Muscle layer of duodenum (tissue), 2 donors: ENCODE data around the gene GNAT3.

Source experiments
- H3K27ac ChIP-seq: one replicate; pipeline ENCODE4 v1.7.0; 2013; ENCODE audit warnings: mild to moderate bottlenecking, low read length
- H3K27me3 ChIP-seq: one replicate; pipeline ENCODE4 v1.7.0; 2013; ENCODE audit warnings: low read depth, mild to moderate bottlenecking, control low read depth, low read length
- H3K36me3 ChIP-seq, 2 donors: one replicate each; pipeline ENCODE4 v1.7.0; 2013; ENCODE audit warnings: low read length in 2 of 2, control low read depth in 1 of 2, mild to moderate bottlenecking in 1 of 2; ENCODE audit not compliant: insufficient read depth in 2 of 2, control insufficient read depth in 1 of 2
- H3K4me1 ChIP-seq, 2 donors: one replicate each; pipeline ENCODE4 v1.7.0; 2013; ENCODE audit warnings: low read length in 2 of 2, mild to moderate bottlenecking in 2 of 2, control low read depth in 1 of 2, moderate library complexity in 1 of 2; ENCODE audit not compliant: insufficient read depth in 2 of 2, control insufficient read depth in 1 of 2
- H3K4me3 ChIP-seq, 2 donors: one replicate each; pipeline ENCODE4 v1.7.0; 2013; ENCODE audit warnings: low read length in 2 of 2, low read depth in 1 of 2, mild to moderate bottlenecking in 1 of 2
- H3K9me3 ChIP-seq, 2 donors: one replicate each; pipeline ENCODE4 v1.7.0; 2013; ENCODE audit warnings: low read length in 2 of 2, control low read depth in 1 of 2, mild to moderate bottlenecking in 1 of 2; ENCODE audit not compliant: control insufficient read depth in 1 of 2
- donor health status: healthy.

GNAT3 gene

DNA sequence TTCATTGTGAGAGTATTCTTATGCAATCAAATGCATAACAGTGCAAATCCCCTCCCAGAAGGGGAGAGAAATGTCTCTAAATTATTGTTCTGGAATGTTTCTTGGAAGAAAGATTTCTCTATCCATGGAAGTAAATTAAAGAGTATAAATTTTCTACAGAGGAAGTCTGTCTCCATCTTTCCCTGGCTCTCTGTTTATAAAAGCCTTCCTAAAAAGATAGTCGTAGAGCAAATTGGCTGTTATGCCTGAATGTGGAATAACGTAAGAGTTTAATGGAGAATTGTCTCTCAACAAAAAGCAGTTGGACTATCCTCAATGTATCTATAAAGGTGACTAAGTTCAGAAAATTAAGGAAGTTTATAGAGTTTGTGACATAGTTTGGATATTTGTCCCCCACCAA lies 76.3 kb downstream of the GNAT3 start:
- Histone ChIP-seq H3K36me3 (no peaks in the 10 kb centered on the region), H3K9me3 (no peaks in the 10 kb centered on the region), H3K27me3 (no peaks in the 10 kb centered on the region), H3K27ac (no peak overlapping the region), H3K4me1 (no peaks in the 10 kb centered on the region), H3K4me3 (no peak overlapping the region)

DNA sequence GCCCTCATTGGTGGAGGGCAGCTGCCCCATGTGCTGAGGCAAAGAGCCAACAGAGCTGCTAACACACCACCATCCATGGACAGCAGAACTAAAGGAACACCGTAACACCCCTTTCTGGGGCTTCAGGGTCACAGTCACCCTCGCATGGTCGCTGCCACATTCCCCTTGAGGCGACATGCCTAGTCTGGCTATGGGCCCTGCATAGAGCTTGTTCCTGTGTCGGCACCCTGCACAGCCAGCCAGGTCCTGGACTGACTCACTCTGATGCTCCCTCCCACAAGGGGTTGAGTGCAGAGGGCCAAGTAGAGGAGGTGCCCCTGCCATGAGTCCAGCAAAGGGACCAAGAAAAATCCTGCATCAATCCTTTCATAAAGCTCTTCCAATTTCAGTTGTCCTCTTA lies 77.8 kb downstream of the GNAT3 start:
- H3K27me3 ChIP-seq: no peaks in the 10 kb centered on the region
- no peak overlapping the region for H3K27ac ChIP-seq
- no peaks in the 10 kb centered on the region for H3K4me1 ChIP-seq
- no peaks in the 10 kb centered on the region for H3K9me3 ChIP-seq
- no peak overlapping the region for H3K4me3 ChIP-seq
- H3K36me3 ChIP-seq: no peaks in the 10 kb centered on the region

DNA sequence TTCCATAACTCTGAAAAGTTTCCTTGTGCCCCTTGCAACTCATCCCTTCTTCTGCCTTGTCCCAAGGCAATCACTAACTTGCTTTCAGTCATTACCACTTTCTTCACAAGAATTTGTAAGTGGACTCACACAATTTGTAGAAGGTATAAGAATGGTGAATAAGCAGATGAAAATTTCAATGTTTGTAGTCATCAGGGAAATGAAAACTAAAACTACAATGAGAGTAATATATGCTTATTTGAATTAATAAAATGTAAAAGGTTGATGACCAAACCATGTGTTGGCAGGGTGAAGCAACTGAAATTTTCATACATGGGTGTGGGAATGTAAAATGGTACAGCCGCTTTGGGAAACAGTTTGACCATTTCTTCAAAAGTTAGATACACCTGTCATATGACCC lies 79.7 kb downstream of the GNAT3 start:
- Histone ChIP-seq H3K36me3 (no peaks in the 10 kb centered on the region), H3K9me3 (no peaks in the 10 kb centered on the region), H3K27ac (no peak overlapping the region), H3K4me3 (no peak overlapping the region), H3K4me1 (no peaks in the 10 kb centered on the region), H3K27me3 (no peaks in the 10 kb centered on the region)

DNA sequence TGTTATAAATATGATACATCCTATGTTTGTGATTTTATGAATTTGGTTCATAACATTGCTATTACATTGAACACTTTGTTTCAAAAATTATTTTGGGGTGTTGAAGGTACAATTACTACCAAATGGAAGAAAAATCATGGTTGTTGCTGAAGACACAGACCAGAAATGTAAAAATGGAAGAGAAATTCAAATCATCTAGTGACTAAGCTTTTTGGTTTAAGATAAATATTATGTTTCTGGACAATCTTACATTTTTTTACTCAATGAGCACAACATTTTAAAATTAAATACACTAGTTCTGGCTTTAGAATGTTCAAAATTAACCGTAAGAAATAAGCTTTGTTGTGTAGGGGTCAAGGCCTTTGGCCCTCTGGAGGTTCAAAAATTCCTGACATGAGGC lies 82.7 kb downstream of the GNAT3 start:
- Histone ChIP-seq H3K27me3 (no peaks in the 10 kb centered on the region), H3K9me3 (no peaks in the 10 kb centered on the region), H3K4me3 (no peak overlapping the region), H3K27ac (no peak overlapping the region), H3K36me3 (no peaks in the 10 kb centered on the region), H3K4me1 (no peaks in the 10 kb centered on the region)

DNA sequence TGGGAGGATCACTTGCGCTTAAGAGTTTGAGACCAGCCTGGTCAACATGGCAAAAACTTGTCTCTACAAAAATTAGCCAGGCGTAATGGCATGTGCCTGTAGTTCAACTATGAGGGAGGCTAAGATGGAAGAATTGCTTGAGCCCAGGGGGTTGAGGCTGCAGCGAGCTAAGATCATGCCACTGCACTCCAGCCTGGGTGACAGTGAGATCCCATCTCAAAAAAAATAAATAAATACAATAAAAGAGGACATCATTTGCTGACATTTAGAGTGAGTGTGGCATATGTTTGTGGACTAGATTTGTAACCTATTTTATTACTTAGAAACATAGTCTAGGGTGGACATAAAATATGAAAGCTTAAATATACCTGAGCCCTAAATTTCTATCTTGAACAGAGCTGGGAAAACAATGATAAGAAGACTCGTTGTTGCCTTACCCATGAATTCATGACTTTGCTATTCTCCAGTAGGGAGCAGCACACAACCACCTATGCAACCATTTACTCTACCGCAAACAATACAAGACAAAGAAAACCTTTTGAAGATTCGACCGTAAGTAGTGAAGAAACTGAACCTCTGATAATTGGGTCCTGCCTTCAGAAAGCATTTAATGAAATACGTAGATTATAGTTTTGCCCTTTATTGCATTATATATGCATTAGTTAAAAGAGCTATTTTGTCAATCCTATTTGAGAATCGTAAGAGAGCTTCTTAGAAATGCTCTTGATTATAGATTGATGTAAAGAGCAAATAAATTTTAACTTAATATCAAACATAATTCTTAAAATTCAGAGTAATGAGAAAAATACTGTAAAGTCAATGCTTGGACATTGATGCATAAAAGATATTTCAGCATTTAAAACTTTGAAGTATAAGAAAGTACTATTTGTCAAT lies 83.5 kb downstream of the GNAT3 start:
- no peaks in the 10 kb centered on the region for H3K36me3 ChIP-seq
- no peak overlapping the region for H3K27ac ChIP-seq
- no peak overlapping the region for H3K4me3 ChIP-seq

DNA sequence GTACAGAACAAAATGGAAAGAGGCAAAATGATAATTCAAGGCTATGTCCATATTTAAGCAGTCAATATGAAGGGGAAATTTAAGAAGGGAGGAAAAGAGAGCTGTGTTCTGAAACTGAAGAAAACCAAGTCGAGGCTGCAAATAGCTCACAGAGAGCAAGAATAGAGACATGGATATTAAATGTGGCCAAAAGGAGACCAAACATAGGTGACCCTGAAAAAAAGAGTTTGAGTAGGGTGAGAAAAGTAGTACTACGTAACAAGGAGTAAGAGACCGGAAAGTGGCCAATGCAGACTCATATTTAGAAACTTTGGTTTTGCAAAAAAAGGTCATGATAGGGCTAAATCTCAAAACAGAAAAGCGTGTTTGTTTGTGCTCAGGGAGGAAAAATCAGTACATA lies 84.6 kb downstream of the GNAT3 start:
- Histone ChIP-seq H3K27ac (no peak overlapping the region), H3K9me3 (no peaks in the 10 kb centered on the region), H3K27me3 (no peaks in the 10 kb centered on the region), H3K4me1 (no peaks in the 10 kb centered on the region), H3K36me3 (no peaks in the 10 kb centered on the region), H3K4me3 (no peak overlapping the region)

More for the DNA sequence above, 83.5 kb downstream of the GNAT3 start:
- Histone ChIP-seq H3K9me3 (no peaks in the 10 kb centered on the region), H3K27me3 (no peaks in the 10 kb centered on the region), H3K4me1 (no peaks in the 10 kb centered on the region)

DNA sequence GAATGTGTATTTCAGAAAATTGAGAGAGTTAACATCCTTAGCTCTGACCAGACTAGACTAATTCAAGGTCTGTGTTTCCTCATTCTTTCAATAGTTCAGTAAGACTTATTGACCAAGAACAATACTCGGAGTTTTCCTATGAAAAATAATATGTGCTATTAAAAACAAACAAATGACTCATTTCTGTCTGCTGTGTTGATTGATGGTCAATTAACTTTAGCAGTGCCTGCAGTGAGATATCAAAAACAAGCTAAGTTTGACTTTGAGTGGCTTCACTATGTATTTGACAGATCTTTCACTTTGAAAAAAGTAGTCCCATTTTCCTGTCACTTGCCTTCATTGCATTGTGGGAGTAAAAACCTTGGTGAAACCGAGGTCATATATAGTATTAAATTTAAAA lies 91.0 kb downstream of the GNAT3 start:
- H3K4me1 ChIP-seq: no peaks in the 10 kb centered on the region
- no peaks in the 10 kb centered on the region for H3K36me3 ChIP-seq
- H3K4me3 ChIP-seq: no peak overlapping the region
- no peaks in the 10 kb centered on the region for H3K9me3 ChIP-seq
- no peak overlapping the region for H3K27ac ChIP-seq
- no peaks in the 10 kb centered on the region for H3K27me3 ChIP-seq

DNA sequence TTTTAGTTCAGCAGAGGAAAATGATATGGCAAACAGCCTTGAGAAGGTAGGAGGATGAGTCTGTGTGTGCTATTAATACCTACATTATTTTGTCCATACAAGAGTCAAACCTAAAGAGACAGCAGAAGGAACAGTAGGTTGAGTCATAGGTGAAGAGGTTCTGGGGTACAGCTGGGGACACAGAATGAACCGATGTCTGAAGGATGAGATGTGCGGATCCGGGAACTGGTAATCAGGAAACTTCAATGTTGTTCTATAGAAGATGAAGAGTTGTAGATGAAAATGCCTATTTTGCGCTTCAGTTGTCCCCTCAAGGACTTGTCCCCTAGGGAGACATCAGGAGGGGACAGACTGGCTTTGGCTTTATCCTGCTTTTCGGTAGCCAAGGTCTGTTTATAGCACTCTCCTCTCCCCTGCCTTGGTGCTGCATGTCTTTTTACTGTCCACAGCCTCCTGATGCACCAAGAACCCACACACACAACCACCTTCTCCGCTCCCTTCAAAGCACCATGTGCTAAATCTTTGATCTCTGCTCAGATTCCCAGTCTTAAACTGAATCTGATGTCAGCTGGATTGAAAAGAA lies 94.6 kb downstream of the GNAT3 start:
- H3K36me3 ChIP-seq: no peaks in the 10 kb centered on the region
- no peaks in the 10 kb centered on the region for H3K9me3 ChIP-seq
- no peak overlapping the region for H3K4me3 ChIP-seq
- H3K4me1 ChIP-seq: no peaks in the 10 kb centered on the region
- no peaks in the 10 kb centered on the region for H3K27me3 ChIP-seq
- no peak overlapping the region for H3K27ac ChIP-seq

DNA sequence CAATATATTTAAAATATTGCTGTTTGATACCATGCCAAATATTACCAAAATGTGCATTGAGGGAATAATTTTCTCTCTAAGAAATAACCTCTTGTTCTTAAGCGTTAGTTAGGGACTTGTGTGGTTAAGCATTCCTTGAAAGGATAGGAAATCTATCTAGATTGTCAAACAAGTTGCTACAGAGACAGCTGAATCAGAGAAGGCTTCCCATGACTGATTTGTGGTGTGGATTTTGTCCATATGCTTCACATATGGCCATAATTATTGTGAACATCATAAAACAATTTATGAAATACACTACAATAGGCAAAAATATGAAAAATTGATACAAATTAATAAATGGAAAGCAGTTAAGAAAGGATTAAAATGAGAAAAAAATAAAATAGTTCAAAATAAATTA lies 96.3 kb downstream of the GNAT3 start:
- Histone ChIP-seq H3K36me3 (no peaks in the 10 kb centered on the region), H3K27me3 (no peaks in the 10 kb centered on the region), H3K27ac (no peak overlapping the region), H3K4me1 (no peaks in the 10 kb centered on the region), H3K4me3 (no peak overlapping the region), H3K9me3 (no peaks in the 10 kb centered on the region)

DNA sequence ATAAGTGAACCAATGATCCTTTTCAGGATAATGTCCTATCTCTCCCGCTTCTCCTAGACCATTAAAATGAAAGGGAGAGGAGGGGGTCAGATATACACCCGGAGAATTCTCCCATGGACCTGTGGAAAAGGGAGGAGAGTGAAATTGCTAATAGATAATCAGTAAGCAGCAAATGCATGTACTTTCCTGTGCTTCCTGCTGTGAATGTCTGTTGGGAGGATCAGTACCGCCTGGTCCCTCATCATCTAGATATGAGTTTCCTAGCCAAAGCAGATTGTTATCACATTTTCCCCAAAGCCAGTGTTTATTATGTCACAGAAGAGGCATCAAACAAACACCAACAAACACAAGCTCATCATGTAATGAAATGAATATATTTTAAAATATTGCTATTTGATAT lies 96.8 kb downstream of the GNAT3 start:
- Histone ChIP-seq H3K27ac (no peak overlapping the region), H3K9me3 (no peaks in the 10 kb centered on the region), H3K27me3 (no peaks in the 10 kb centered on the region), H3K4me1 (no peaks in the 10 kb centered on the region), H3K4me3 (no peak overlapping the region), H3K36me3 (no peaks in the 10 kb centered on the region)

DNA sequence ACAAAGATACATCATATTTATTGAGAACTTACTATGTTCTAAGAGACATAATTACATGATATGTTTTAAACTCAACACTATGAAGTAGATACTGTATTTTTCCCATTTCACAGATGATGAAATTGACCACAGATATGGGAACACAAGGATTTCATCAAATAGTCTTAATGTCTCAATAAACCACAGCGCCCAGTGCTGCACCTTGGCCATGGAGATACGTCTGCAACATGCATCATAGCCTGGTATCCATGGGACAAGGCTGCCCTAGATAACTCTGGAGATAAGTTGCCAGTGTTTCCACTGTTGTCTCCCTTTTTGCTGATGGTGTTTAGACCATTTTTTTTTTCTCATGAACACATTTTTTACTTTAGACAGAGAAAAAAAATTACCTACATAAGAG lies 97.5 kb downstream of the GNAT3 start:
- no peaks in the 10 kb centered on the region for H3K9me3 ChIP-seq
- H3K27me3 ChIP-seq: no peaks in the 10 kb centered on the region
- no peak overlapping the region for H3K4me3 ChIP-seq
- H3K36me3 ChIP-seq: no peaks in the 10 kb centered on the region
- H3K27ac ChIP-seq: no peak overlapping the region
- H3K4me1 ChIP-seq: no peaks in the 10 kb centered on the region
